CD4-positive, CD25-positive, alpha-beta regulatory T cell (primary cell): ENCODE data around the gene PTRH2. TPM values are rescaled to one million over a fixed set of nuclear protein-coding genes. Genes with fewer than 3 reads are reported as not detected.

ENCODE experiments used
- ATAC-seq, 2 donors: fragments of 150-1000 bp; cut with Tn5 transposase; one replicate each; pipeline ENCODE4 v1.10.0; 2021; ENCODE audit warnings: low read depth in 2 of 2, moderate number of reproducible peaks in 2 of 2, moderate library complexity in 1 of 2
- DNase-seq, 3 donors: peaks; one replicate each; pipeline versions ENCODE4 v3.0.0 to v3.0.0-alpha.2; 2012 to 2022; ENCODE audit warnings: mixed read lengths in 1 of 3
- H3K27ac ChIP-seq: one replicate; pipeline ENCODE4 v1.7.0; 2013; ENCODE audit warnings: mild to moderate bottlenecking, low read length; ENCODE audit not compliant: insufficient read depth, poor library complexity, severe bottlenecking
- H3K27me3 ChIP-seq: one replicate; pipeline ENCODE4 v1.7.0; 2013; ENCODE audit warnings: low read length; ENCODE audit not compliant: control insufficient read depth, insufficient read depth
- H3K36me3 ChIP-seq: one replicate; pipeline ENCODE4 v1.7.0; 2013; ENCODE audit warnings: mild to moderate bottlenecking, low read length, moderate library complexity; ENCODE audit not compliant: control insufficient read depth, insufficient read depth
- H3K4me1 ChIP-seq: 2 replicates; pipeline ENCODE4 v1.7.0; 2013; ENCODE audit warnings: mild to moderate bottlenecking, low read length; ENCODE audit not compliant: insufficient read depth, control insufficient read depth, poor library complexity, severe bottlenecking
- H3K4me3 ChIP-seq: one replicate; pipeline ENCODE4 v1.7.0; 2013; ENCODE audit warnings: low read depth, mild to moderate bottlenecking, low read length, moderate library complexity
- H3K9me3 ChIP-seq, 2 experiments: 1 replicate in 1 of 2; 2 replicates in 1 of 2; pipeline ENCODE4 v1.7.0; 2013; ENCODE audit warnings: low read length in 2 of 2, mild to moderate bottlenecking in 1 of 2, moderate library complexity in 1 of 2; ENCODE audit not compliant: control insufficient read depth in 2 of 2
- H3K27ac Mint-ChIP-seq, 3 donors: one replicate each; pipeline ENCODE4 v1.8.0; 2020 to 2022; ENCODE audit warnings: mild to moderate bottlenecking in 3 of 3, mixed read lengths in 3 of 3, moderate library complexity in 2 of 3
- H3K27me3 Mint-ChIP-seq: one replicate; pipeline ENCODE4 v1.8.0; 2022; ENCODE audit warnings: mild to moderate bottlenecking, mixed read lengths
- H3K36me3 Mint-ChIP-seq: one replicate; pipeline ENCODE4 v1.8.0; 2020; ENCODE audit warnings: mixed read lengths
- H3K4me1 Mint-ChIP-seq, 4 donors: one replicate each; pipeline ENCODE4 v1.8.0; 2020 to 2022; ENCODE audit warnings: mixed read lengths in 4 of 4, mild to moderate bottlenecking in 1 of 4
- H3K4me3 Mint-ChIP-seq, 4 donors: one replicate each; pipeline ENCODE4 v1.8.0; 2020 to 2022; ENCODE audit warnings: mild to moderate bottlenecking in 4 of 4, mixed read lengths in 4 of 4, moderate library complexity in 3 of 4
- H3K9me3 Mint-ChIP-seq, 7 donors: one replicate each; pipeline ENCODE4 v1.8.0; 2020 to 2022; ENCODE audit warnings: mixed read lengths in 7 of 7, mild to moderate bottlenecking in 3 of 7, moderate library complexity in 2 of 7
- polyA plus RNA-seq, 4 donors: library from polyadenylated mRNA; unstranded; fragments of 300-500 nt; fragmentation: Illumina TruSeq; gene quantifications; one replicate each; pipeline ENCODE4 v1.2.3, GENCODE V29; 2021
- total RNA-seq: library from RNA; stranded (reverse); gene quantifications from one replicate; pipeline ENCODE4 v1.2.3, GENCODE V29; 2022

The PTRH2 gene
- total and polyA plus RNA-seq, 5 donors from 2014 or later, result 8.4 to 23.2 (median 21.1) TPM

DNA sequence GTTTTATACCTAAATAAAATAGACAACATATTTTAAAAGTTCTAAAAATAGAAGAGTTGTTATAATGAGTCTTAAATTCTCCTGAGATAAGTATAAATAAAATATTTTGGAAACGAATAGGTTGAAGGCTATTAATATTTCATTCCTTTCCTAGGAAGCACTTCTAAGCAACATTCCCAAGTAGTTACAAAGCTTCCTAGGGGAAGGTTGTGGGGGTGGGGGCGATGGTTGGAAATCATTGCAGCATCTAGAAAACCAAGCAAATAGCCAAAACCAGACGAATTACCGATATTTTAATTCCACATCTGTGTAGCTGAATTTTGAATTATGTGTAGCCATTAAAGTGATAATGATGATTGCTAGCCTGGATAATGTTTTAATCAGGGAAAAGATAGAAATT lies 26.9 kb downstream of the PTRH2 start:
- H3K4me1 ChIP-seq, result no peaks in the 10 kb centered on the region
- H3K27me3 Mint-ChIP-seq, result no peaks in the 10 kb centered on the region
- H3K4me3 Mint-ChIP-seq, result no peak overlapping the region
- peak overlapping the region in 1 of 3 donors; percentile 20 for H3K27ac Mint-ChIP-seq
- H3K27me3 ChIP-seq, result no peaks in the 10 kb centered on the region
- peaks cover 99% of the 10 kb centered on the region for H3K36me3 ChIP-seq
- no peak for DNase-seq
- no peaks in the 10 kb centered on the region for H3K9me3 ChIP-seq
- no peaks in the 10 kb centered on the region for H3K9me3 Mint-ChIP-seq
- peaks cover 0 to 4% (median 0%) of the 10 kb centered on the region in 4 donors for H3K4me1 Mint-ChIP-seq
- peaks cover 43% of the 10 kb centered on the region for H3K36me3 Mint-ChIP-seq
- no peak overlapping the region for H3K27ac ChIP-seq
- ATAC-seq, result no peak
- H3K4me3 ChIP-seq, result no peak overlapping the region

DNA sequence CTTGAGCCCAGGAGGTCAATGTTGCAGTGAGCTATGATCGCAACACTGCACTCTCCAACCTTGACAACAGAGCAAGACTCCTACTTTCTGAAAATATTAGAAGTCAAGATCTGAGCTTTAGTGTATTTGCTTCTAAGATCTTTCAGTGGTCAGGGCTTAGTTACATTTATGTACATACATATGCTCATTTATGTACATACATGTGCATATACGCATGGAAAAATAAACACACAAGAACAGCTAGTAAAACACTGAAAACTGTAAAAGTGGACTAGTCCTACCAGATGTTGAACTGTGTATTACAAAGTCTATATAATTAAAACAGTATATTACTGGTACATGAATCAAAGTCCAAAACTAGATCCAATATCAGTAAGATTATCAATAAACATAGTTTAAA lies 28.3 kb downstream of the PTRH2 start:
- Histone ChIP-seq H3K27me3 (no peaks in the 10 kb centered on the region), H3K27ac (no peak overlapping the region), H3K4me3 (no peak overlapping the region), H3K9me3 (no peaks in the 10 kb centered on the region), H3K36me3 (peaks cover 99% of the 10 kb centered on the region), H3K4me1 (no peaks in the 10 kb centered on the region)
- peaks cover 0 to 4% (median 0%) of the 10 kb centered on the region in 4 donors for H3K4me1 Mint-ChIP-seq
- H3K27me3 Mint-ChIP-seq, result no peaks in the 10 kb centered on the region
- DNase-seq (no peak), ATAC-seq (no peak)
- no peaks in the 10 kb centered on the region for H3K9me3 Mint-ChIP-seq
- peak overlapping the region in 1 of 3 donors; percentile 60 for H3K27ac Mint-ChIP-seq
- peaks cover 48% of the 10 kb centered on the region for H3K36me3 Mint-ChIP-seq
- no peak overlapping the region for H3K4me3 Mint-ChIP-seq

DNA sequence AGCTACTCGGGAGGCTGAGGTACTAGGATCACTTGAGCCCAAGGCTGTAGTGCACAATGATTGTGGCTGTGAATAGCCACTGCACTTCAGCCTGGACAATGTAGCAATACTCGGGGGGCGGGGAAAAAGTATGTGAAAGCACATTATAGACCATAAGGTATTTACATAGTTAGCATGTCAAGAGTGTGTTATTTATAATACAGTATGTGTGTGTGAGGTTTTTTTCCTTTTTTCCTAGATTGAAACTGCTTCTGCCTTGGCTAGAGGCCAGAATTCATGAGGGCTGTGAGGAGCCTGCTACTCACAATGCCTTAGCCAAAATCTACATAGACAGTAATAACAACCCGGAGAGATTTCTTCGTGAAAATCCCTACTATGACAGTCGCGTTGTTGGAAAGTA lies 30.5 kb downstream of the PTRH2 start:
- Histone ChIP-seq H3K4me3 (no peak overlapping the region), H3K36me3 (peaks cover 92% of the 10 kb centered on the region), H3K9me3 (no peaks in the 10 kb centered on the region), H3K27me3 (no peaks in the 10 kb centered on the region), H3K4me1 (no peaks in the 10 kb centered on the region), H3K27ac (no peak overlapping the region)
- H3K9me3 Mint-ChIP-seq, result no peaks in the 10 kb centered on the region
- H3K4me1 Mint-ChIP-seq, result peaks cover 0 to 4% (median 1%) of the 10 kb centered on the region in 4 donors
- H3K4me3 Mint-ChIP-seq, result no peak overlapping the region
- H3K27ac Mint-ChIP-seq, result peak overlapping the region in 1 of 3 donors; percentile 23
- DNase-seq (no peak), ATAC-seq (no peak)
- no peaks in the 10 kb centered on the region for H3K27me3 Mint-ChIP-seq
- H3K36me3 Mint-ChIP-seq, result peaks cover 43% of the 10 kb centered on the region

DNA sequence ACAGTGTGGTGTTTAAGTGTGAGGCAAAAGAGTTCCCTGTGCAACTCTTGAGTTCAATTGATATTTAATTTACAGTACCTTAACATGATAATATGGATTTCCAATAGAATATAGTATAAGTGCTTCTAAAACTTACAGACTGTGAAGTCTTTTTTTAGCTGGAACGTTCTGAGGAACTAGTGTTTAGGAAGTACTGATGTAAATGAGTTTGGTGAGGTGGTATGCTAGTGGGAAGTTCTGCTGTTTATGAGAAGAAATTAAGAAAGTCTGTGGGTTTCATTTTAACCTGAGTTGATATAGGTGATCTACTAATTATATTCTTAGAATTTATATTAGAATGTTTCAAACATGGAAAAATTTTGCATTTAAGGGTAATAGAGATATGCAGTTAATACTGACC lies 32.0 kb downstream of the PTRH2 start:
- Mint-ChIP-seq H3K27me3 (no peaks in the 10 kb centered on the region), H3K27ac (peak overlapping the region; percentile 5 to 81 (median 34)), H3K36me3 (peaks cover 41% of the 10 kb centered on the region), H3K4me1 (peaks cover 4 to 11% (median 7%) of the 10 kb centered on the region in 4 donors), H3K4me3 (no peak overlapping the region), H3K9me3 (no peaks in the 10 kb centered on the region)
- H3K36me3 ChIP-seq, result peaks cover 88% of the 10 kb centered on the region
- no peak for DNase-seq
- no peak for ATAC-seq
- H3K4me3 ChIP-seq, result no peak overlapping the region
- no peaks in the 10 kb centered on the region for H3K9me3 ChIP-seq
- H3K27ac ChIP-seq, result no peak overlapping the region
- no peaks in the 10 kb centered on the region for H3K27me3 ChIP-seq
- no peaks in the 10 kb centered on the region for H3K4me1 ChIP-seq

DNA sequence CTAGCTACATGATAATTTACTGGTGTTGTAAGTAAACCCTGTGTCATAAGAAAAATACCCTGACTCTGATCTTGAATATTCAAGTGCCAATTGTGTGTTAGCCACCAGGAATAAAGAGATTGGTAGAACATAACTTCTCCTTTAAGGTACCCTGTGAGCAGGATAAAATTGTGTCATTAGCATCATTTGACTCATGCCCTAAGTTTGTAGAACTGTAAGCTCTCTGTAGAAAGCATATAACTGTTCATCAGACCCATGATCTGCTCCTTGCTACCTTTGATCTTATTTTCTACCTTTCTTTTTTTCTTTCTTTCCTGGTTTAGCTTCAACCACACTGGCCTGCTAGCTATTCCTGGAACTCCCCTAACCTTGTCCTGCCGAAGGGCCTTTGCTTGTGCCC lies 35.8 kb downstream of the PTRH2 start:
- no peak overlapping the region for H3K4me3 ChIP-seq
- Mint-ChIP-seq H3K27me3 (no peaks in the 10 kb centered on the region), H3K9me3 (no peaks in the 10 kb centered on the region), H3K36me3 (peaks cover 26% of the 10 kb centered on the region), H3K4me1 (peaks cover 11 to 27% (median 18%) of the 10 kb centered on the region in 4 donors), H3K4me3 (no peak overlapping the region), H3K27ac (peak overlapping the region; percentile 46 to 86 (median 70))
- no peaks in the 10 kb centered on the region for H3K9me3 ChIP-seq
- H3K27me3 ChIP-seq, result no peaks in the 10 kb centered on the region
- no peak overlapping the region for H3K27ac ChIP-seq
- H3K4me1 ChIP-seq, result no peaks in the 10 kb centered on the region
- ATAC-seq, result no peak
- peaks cover 83% of the 10 kb centered on the region for H3K36me3 ChIP-seq
- DNase-seq, result no peak

DNA sequence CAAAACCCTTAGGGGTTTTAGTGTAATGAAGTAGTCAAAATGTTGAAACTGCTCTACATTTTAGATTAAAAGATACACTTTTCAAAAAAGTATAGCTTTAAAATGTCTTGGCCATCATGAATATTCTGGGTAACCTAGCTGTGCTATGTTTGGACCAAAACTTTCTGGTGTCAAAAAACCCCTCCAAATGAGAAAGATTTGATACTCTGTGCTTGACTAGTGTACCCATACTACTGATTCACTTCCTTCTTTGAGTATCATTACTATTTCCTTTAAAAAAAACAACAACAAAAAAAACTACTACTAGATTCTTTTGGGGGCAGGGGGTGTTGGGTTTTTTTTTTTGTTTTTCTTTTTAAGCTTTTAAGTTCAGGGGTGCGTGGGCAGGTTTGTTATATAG lies 37.3 kb downstream of the PTRH2 start:
- Mint-ChIP-seq H3K4me1 (peaks cover 11 to 27% (median 18%) of the 10 kb centered on the region in 4 donors), H3K9me3 (no peaks in the 10 kb centered on the region), H3K27me3 (no peaks in the 10 kb centered on the region), H3K36me3 (peaks cover 21% of the 10 kb centered on the region), H3K4me3 (no peak overlapping the region), H3K27ac (peak overlapping the region; percentile 21 to 86 (median 73))
- ATAC-seq, result no peak
- Histone ChIP-seq H3K9me3 (no peaks in the 10 kb centered on the region), H3K4me3 (no peak overlapping the region), H3K27ac (no peak overlapping the region), H3K36me3 (peaks cover 82% of the 10 kb centered on the region), H3K4me1 (no peaks in the 10 kb centered on the region), H3K27me3 (no peaks in the 10 kb centered on the region)
- DNase-seq, result no peak

DNA sequence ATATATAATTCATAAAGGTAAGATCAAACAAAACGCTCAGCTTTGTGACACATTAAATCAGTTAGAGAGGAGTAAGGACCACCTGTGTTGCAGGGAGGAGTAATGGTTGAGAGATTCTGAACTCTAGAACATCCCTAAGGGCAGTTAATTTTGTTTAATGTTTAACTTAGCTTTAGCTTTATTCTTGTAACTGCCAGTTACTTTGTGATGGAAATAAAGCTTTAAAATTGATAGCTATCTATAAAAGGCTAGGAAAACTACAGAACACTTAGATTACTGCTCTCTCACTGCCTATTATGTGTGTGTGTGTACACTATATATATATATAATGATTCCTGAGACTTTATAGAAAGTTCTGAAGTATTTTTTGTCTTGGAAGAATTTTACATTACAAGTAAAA lies 37.8 kb downstream of the PTRH2 start:
- H3K27ac ChIP-seq, result peak overlapping the region; percentile 30
- H3K9me3 Mint-ChIP-seq, result no peaks in the 10 kb centered on the region
- H3K4me1 ChIP-seq, result no peaks in the 10 kb centered on the region
- no peak for DNase-seq
- no peaks in the 10 kb centered on the region for H3K9me3 ChIP-seq
- no peaks in the 10 kb centered on the region for H3K27me3 Mint-ChIP-seq
- no peak overlapping the region for H3K4me3 Mint-ChIP-seq
- no peak overlapping the region for H3K4me3 ChIP-seq
- H3K27me3 ChIP-seq, result no peaks in the 10 kb centered on the region
- peaks cover 19% of the 10 kb centered on the region for H3K36me3 Mint-ChIP-seq
- peaks cover 11 to 25% (median 18%) of the 10 kb centered on the region in 4 donors for H3K4me1 Mint-ChIP-seq
- peaks cover 83% of the 10 kb centered on the region for H3K36me3 ChIP-seq
- ATAC-seq, result no peak
- H3K27ac Mint-ChIP-seq, result peak overlapping the region; percentile 21 to 86 (median 73)

DNA sequence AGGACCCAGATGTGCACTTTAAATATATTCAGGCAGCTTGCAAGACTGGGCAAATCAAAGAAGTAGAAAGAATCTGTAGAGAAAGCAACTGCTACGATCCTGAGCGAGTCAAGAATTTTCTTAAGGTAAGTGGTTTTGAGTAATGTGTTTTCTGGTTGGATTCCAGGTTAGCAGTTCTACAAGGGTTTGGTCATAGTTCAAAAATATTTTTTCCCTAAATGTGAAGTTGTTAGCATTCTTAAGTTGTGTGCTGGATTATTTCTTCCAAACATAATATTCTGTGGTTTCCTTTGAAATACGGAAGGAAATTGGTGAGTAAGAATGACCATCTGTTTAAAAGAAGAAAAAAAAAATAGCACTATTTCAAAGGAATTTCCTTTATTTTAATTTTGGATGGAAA lies 38.4 kb downstream of the PTRH2 start:
- no peak for DNase-seq
- Mint-ChIP-seq H3K9me3 (no peaks in the 10 kb centered on the region), H3K36me3 (peaks cover 20% of the 10 kb centered on the region), H3K4me3 (no peak overlapping the region), H3K27ac (peak overlapping the region in 2 of 3 donors; percentile 51 to 86), H3K4me1 (peaks cover 11 to 23% (median 18%) of the 10 kb centered on the region in 4 donors), H3K27me3 (no peaks in the 10 kb centered on the region)
- H3K9me3 ChIP-seq, result no peaks in the 10 kb centered on the region
- ATAC-seq, result no peak
- no peak overlapping the region for H3K4me3 ChIP-seq
- no peaks in the 10 kb centered on the region for H3K4me1 ChIP-seq
- H3K36me3 ChIP-seq, result peaks cover 83% of the 10 kb centered on the region
- peak overlapping the region; percentile 30 for H3K27ac ChIP-seq
- no peaks in the 10 kb centered on the region for H3K27me3 ChIP-seq
